IMR-90 (cell line): ENCODE measurements around the gene PRKCH. TPM values are rescaled to one million over a fixed set of nuclear protein-coding genes. Genes with fewer than 3 reads are reported as not detected.

Experiments used
- ATAC-seq: fragments of 200-7000 bp; cut with Tn5 transposase; 2 replicates; pipeline ENCODE4 v1.9.1; 2020; ENCODE audit warnings: low read depth, mild to moderate bottlenecking, moderate library complexity
- BruUV-seq: library from RNA; stranded (reverse); fragments of 400-500 nt; replicated peaks from 2 replicates; lab custom pipeline; 2021; lab: Mats Ljungman, UMichigan
- CTCF ChIA-PET: fragments of 300-600 bp; formaldehyde crosslinking; extraction: SDS; loops from one replicate; lab custom pipeline; 2021; ENCODE audit warnings: antibody characterized with exemption; lab: Yijun Ruan, JAX
- POLR2A ChIA-PET: fragments of 300-600 bp; sonication (Branson Sonifier 250); formaldehyde crosslinking; loops from one replicate; lab custom pipeline; 2022; ENCODE audit warnings: antibody characterized with exemption; ENCODE audit not compliant: unreplicated experiment; lab: Charles Lee
- DNase-seq: peaks from one replicate; pipeline ENCODE4 v3.0.0; 2013
- H2AFZ ChIP-seq: replicated peaks from 2 replicates; pipeline ENCODE3; 2013; ENCODE audit warnings: low read length, mild to moderate bottlenecking; ENCODE audit not compliant: poor library complexity
- H2AK5ac ChIP-seq: 2 replicates; pipeline ENCODE4 v1.6.1; 2013; ENCODE audit warnings: low read depth, low read length, inconsistent platforms
- H2AK9ac ChIP-seq: replicated peaks from 2 replicates; pipeline ENCODE3; 2013; ENCODE audit warnings: mild to moderate bottlenecking, low read depth, low read length, moderate library complexity; ENCODE audit not compliant: poor library complexity
- H2BK120ac ChIP-seq: 2 replicates; pipeline ENCODE4 v1.6.1; 2013; ENCODE audit warnings: low read depth, low read length, inconsistent platforms
- H2BK15ac ChIP-seq: 3 replicates; pipeline ENCODE4 v1.6.1; 2013; ENCODE audit warnings: low read depth, low read length, inconsistent platforms
- H2BK20ac ChIP-seq: 2 replicates; pipeline ENCODE4 v1.6.1; 2013; ENCODE audit warnings: low read depth, mild to moderate bottlenecking, inconsistent platforms, low read length, moderate library complexity
- H2BK5ac ChIP-seq: 2 replicates; pipeline ENCODE4 v1.6.1; 2013; ENCODE audit warnings: mild to moderate bottlenecking, low read depth, low read length, inconsistent platforms; ENCODE audit not compliant: poor library complexity, severe bottlenecking
- H3K14ac ChIP-seq: replicated peaks from 2 replicates; pipeline ENCODE4 v1.6.1; 2013; ENCODE audit warnings: low read depth, low read length, inconsistent platforms
- H3K18ac ChIP-seq: 2 replicates; pipeline ENCODE4 v1.6.1; 2013; ENCODE audit warnings: low read depth, low read length, control low read depth
- H3K23ac ChIP-seq: 2 replicates; pipeline ENCODE4 v1.6.1; 2013; ENCODE audit warnings: low read depth, low read length, inconsistent platforms
- H3K27ac ChIP-seq: 2 replicates; pipeline ENCODE4 v1.5.1; 2013; ENCODE audit warnings: mild to moderate bottlenecking, control low read depth, low read length; ENCODE audit not compliant: insufficient read depth
- H3K27me3 ChIP-seq: 2 replicates; pipeline ENCODE4 v1.6.1; 2013; ENCODE audit warnings: low read length; ENCODE audit not compliant: control insufficient read depth, insufficient read depth
- H3K36me3 ChIP-seq: 2 replicates; pipeline ENCODE4 v1.6.1; 2013; ENCODE audit warnings: low read length, mixed read lengths; ENCODE audit not compliant: control insufficient read depth, insufficient read depth
- H3K4ac ChIP-seq: 2 replicates; pipeline ENCODE4 v1.6.1; 2013; ENCODE audit warnings: low read depth, low read length, inconsistent platforms
- H3K4me1 ChIP-seq: 2 replicates; pipeline ENCODE4 v1.6.1; 2013; ENCODE audit warnings: low read length, mixed read lengths; ENCODE audit not compliant: control insufficient read depth, insufficient read depth
- H3K4me2 ChIP-seq: 2 replicates; pipeline ENCODE4 v1.6.1; 2013; ENCODE audit warnings: low read depth, mild to moderate bottlenecking, control low read depth, low read length, moderate library complexity
- H3K4me3 ChIP-seq: 2 replicates; pipeline ENCODE4 v1.5.1; 2013; ENCODE audit warnings: low read depth, mild to moderate bottlenecking, control low read depth, low read length, moderate library complexity; ENCODE audit not compliant: insufficient read depth
- H3K56ac ChIP-seq: 2 replicates; pipeline ENCODE4 v1.6.1; 2013; ENCODE audit warnings: low read length, inconsistent platforms; ENCODE audit not compliant: insufficient read depth; ENCODE audit errors: extremely low read depth
- H3K79me1 ChIP-seq, 2 experiments: 2 replicates each; pipeline ENCODE4 v1.6.1; 2013; ENCODE audit warnings: low read length in 2 of 2, inconsistent platforms in 1 of 2, low read depth in 1 of 2
- H3K9ac ChIP-seq: 2 replicates; pipeline ENCODE4 v1.6.1; 2013; ENCODE audit warnings: low read depth, low read length, control low read depth
- H3K9me1 ChIP-seq: 2 replicates; pipeline ENCODE4 v1.6.1; 2013; ENCODE audit warnings: low read length, inconsistent platforms; ENCODE audit not compliant: insufficient read depth
- H3K9me3 ChIP-seq: 2 replicates; pipeline ENCODE4 v1.6.1; 2013; ENCODE audit warnings: low read length; ENCODE audit not compliant: control insufficient read depth, insufficient read depth
- H4K20me1 ChIP-seq: 2 replicates; pipeline ENCODE4 v1.6.1; 2013; ENCODE audit warnings: low read length, inconsistent platforms; ENCODE audit not compliant: insufficient read depth
- H4K5ac ChIP-seq: 2 replicates; pipeline ENCODE4 v1.6.1; 2013; ENCODE audit warnings: mild to moderate bottlenecking, low read depth, low read length, control low read depth
- H4K8ac ChIP-seq, 2 experiments: 2 replicates each; pipeline ENCODE4 v1.6.1; 2013; ENCODE audit warnings: low read depth in 2 of 2, low read length in 2 of 2, control low read depth in 1 of 2, inconsistent platforms in 1 of 2
- H4K91ac ChIP-seq: 2 replicates; pipeline ENCODE4 v1.6.1; 2013; ENCODE audit warnings: low read depth, low read length, inconsistent platforms; ENCODE audit not compliant: insufficient read depth
- BHLHE40 ChIP-seq: fragments of 150-350 bp; IDR thresholded peaks from 2 replicates; pipeline ENCODE4 v1.6.1; 2016; ENCODE audit warnings: mild to moderate bottlenecking, low read depth, low read length
- CEBPB ChIP-seq: IDR thresholded peaks from 2 replicates; pipeline ENCODE4 v1.6.1; 2012; ENCODE audit warnings: low read depth, low read length, improper control_type of control experiment
- CHD1 ChIP-seq: IDR thresholded peaks from 2 replicates; pipeline ENCODE4 v1.6.1; 2012; ENCODE audit warnings: low read depth, low read length, improper control_type of control experiment
- FOS ChIP-seq: fragments of 150-350 bp; IDR thresholded peaks from 2 replicates; pipeline ENCODE4 v1.6.1; 2016; ENCODE audit warnings: low read depth, low read length
- MAZ ChIP-seq: IDR thresholded peaks from 2 replicates; pipeline ENCODE4 v1.6.1; 2012; ENCODE audit warnings: low read depth, mild to moderate bottlenecking, low read length, improper control_type of control experiment, moderate library complexity, borderline replicate concordance
- MXI1 ChIP-seq: IDR thresholded peaks from 2 replicates; pipeline ENCODE4 v1.6.1; 2012; ENCODE audit warnings: low read depth, mild to moderate bottlenecking, low read length, moderate library complexity, borderline replicate concordance
- NFE2L2 ChIP-seq: fragments of 150-350 bp; IDR thresholded peaks from 2 replicates; pipeline ENCODE4 v1.6.1; 2016; ENCODE audit warnings: low read depth, mild to moderate bottlenecking, low read length
- RCOR1 ChIP-seq: IDR thresholded peaks from 2 replicates; pipeline ENCODE4 v1.6.1; 2012; ENCODE audit warnings: mild to moderate bottlenecking, low read length, improper control_type of control experiment; ENCODE audit not compliant: insufficient replicate concordance
- SMC3 ChIP-seq: fragments of 150-350 bp; IDR thresholded peaks from 2 replicates; pipeline ENCODE4 v1.6.1; 2016; ENCODE audit warnings: low read depth, mild to moderate bottlenecking, antibody characterized with exemption, low read length, moderate library complexity
- WGBS, 2 experiments: methylation state at CpG; one replicate each; pipeline versions ENCODE4 v1.1.5 to v1.1.7; 2013; ENCODE audit warnings: missing lambda C conversion rate in 2 of 2; ENCODE audit not compliant: insufficient read length in 1 of 2; ENCODE audit errors: extremely low coverage in 2 of 2; 5-methylcytosine and 5-hydroxymethylcytosine counted together
- dilution Hi-C: fragments of 300-500 bp; cut with HindIII; formaldehyde crosslinking; loops from one replicate; pipeline ENCODE4 v1.14.3; 2018; ENCODE audit warnings: low sequenced_read_pairs; ENCODE audit not compliant: unreplicated experiment
- in situ Hi-C: fragments of 300-500 bp; cut with MboI; formaldehyde crosslinking; loops from 3 replicates; pipeline ENCODE4 v1.14.3; 2019; ENCODE audit warnings: low sequenced_read_pairs, inconsistent platforms, mixed read lengths
- intact Hi-C: fragments of 100-400 bp; cut with micrococcal nuclease; formaldehyde crosslinking; loops from 2 replicates; pipeline ENCODE4 v1.10.0; 2022
- polyA plus RNA-seq, 3 experiments: library from polyadenylated mRNA; depleted of rRNA; stranded (reverse); fragments of >200 nt; gene quantifications; 2 replicates each; pipeline ENCODE4 v1.2.3, GENCODE V29; 2012; ENCODE audit warnings: low replicate concordance in 1 of 3
- total RNA-seq: library from RNA; depleted of rRNA; stranded (reverse); fragments of >200 nt; gene quantifications from 2 replicates; pipeline ENCODE4 v1.2.3, GENCODE V29; 2012
- TF ChIP-seq, protein P1 (sequence below): conservative IDR thresholded peaks from 2 replicates; pipeline ENCODE4 v1.5.1; 2012; ENCODE audit warnings: mild to moderate bottlenecking, low read depth, low read length, improper control_type of control experiment

Gene PRKCH
- total and polyA plus RNA-seq, 2 of the 4 experiments (the other 2 are of a cell fraction): 1.6 to 2.3 TPM

DNA sequence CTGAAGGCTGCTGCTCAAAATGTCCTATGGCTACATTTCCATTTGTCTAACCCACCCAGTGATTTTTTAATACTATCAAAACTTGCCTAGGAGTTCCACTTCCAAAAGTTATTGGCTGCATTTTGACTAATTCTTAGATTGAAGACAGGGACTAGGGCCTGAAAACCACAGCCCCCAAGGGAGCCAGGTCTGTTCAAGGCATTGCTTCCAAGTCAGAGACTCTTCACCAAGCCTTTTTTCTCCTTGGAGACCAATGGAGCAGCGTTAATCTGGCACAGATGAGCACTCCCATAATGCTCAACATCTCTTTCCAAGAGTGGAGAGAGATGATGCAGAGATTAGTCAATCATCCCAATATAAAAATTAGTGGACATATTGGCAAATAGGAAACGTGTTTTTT lies 261.4 kb downstream of the PRKCH start:
- no peak overlapping the region for H3K56ac ChIP-seq
- H4K5ac ChIP-seq: no peak overlapping the region
- H3K4me1 ChIP-seq: peaks cover 23% of the 10 kb centered on the region
- in situ Hi-C loops (no loop called here), dilution Hi-C loops (no loop called here), intact Hi-C loops (no loop called here)
- peaks cover 26% of the 10 kb centered on the region for H3K9me1 ChIP-seq
- no peak overlapping the region; the same call in 1 of the 2 replicates for H3K18ac ChIP-seq
- no peak for ATAC-seq
- H3K9me3 ChIP-seq: no peaks in the 10 kb centered on the region
- TF ChIP-seq MAZ: no peak
- TF ChIP-seq MXI1: no peak
- TF ChIP-seq CEBPB: no peak
- TF ChIP-seq CHD1: no peak
- TF ChIP-seq BHLHE40: no peak
- TF ChIP-seq, protein P1, sequence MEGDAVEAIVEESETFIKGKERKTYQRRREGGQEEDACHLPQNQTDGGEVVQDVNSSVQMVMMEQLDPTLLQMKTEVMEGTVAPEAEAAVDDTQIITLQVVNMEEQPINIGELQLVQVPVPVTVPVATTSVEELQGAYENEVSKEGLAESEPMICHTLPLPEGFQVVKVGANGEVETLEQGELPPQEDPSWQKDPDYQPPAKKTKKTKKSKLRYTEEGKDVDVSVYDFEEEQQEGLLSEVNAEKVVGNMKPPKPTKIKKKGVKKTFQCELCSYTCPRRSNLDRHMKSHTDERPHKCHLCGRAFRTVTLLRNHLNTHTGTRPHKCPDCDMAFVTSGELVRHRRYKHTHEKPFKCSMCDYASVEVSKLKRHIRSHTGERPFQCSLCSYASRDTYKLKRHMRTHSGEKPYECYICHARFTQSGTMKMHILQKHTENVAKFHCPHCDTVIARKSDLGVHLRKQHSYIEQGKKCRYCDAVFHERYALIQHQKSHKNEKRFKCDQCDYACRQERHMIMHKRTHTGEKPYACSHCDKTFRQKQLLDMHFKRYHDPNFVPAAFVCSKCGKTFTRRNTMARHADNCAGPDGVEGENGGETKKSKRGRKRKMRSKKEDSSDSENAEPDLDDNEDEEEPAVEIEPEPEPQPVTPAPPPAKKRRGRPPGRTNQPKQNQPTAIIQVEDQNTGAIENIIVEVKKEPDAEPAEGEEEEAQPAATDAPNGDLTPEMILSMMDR: no peak
- TF ChIP-seq NFE2L2: no peak
- TF ChIP-seq FOS: no peak
- TF ChIP-seq SMC3: no peak
- TF ChIP-seq RCOR1: no peak
- H2AFZ ChIP-seq: no peak overlapping the region
- H2BK15ac ChIP-seq: 0 out of 3 replicates have a peak overlapping the region, but pooled peaks have one; percentile 72
- no peaks in the 10 kb centered on the region for H4K20me1 ChIP-seq
- ChIA-PET POLR2A (no interaction called here), CTCF (no interaction called here)
- H2BK120ac ChIP-seq: peak overlapping the region; percentile 77; the same call in 1 of the 2 replicates
- no peak for DNase-seq
- no peak overlapping the region for H3K27ac ChIP-seq
- H2AK9ac ChIP-seq: no peak overlapping the region
- no peaks in the 10 kb centered on the region for H3K36me3 ChIP-seq
- H4K8ac ChIP-seq: no peak overlapping the region
- no peak overlapping the region for H3K9ac ChIP-seq
- peak overlapping the region; percentile 37; the same call in 1 of the 2 replicates for H3K4ac ChIP-seq
- H2BK5ac ChIP-seq: peak overlapping the region; percentile 68
- no peak overlapping the region for H2AK5ac ChIP-seq
- no peak overlapping the region for H3K4me2 ChIP-seq
- no peaks in the 10 kb centered on the region for H3K27me3 ChIP-seq
- H2BK20ac ChIP-seq: 0 out of 2 replicates have a peak overlapping the region, but pooled peaks have one; percentile 27
- H3K4me3 ChIP-seq: no peak overlapping the region
- 0 out of 2 replicates have a peak overlapping the region, but pooled peaks have one; percentile 45 for H3K14ac ChIP-seq
- H3K23ac ChIP-seq: no peak overlapping the region
- BruUV-seq: no TSS peak
- peaks cover 6 to 22% of the 10 kb centered on the region in 2 experiments; a peak in 3 of 4 replicates for H3K79me1 ChIP-seq
- no CpG with 5 or more reads among the region's 2 CpGs for WGBS, 2 experiments
- H4K91ac ChIP-seq: 0 out of 2 replicates have a peak overlapping the region, but pooled peaks have one; percentile 32
